ENCODE results near the gene TGFBRAP1. TPM values are rescaled to one million over a fixed set of nuclear protein-coding genes. Genes with fewer than 3 reads are reported as not detected.
A peak's percentile ranks its signal among the peaks of the same experiment; 100 is the strongest.

Gene TGFBRAP1
- total and polyA plus RNA-seq, 8 donors = 4.9 to 35.7 (median 15.8) TPM

DNA sequence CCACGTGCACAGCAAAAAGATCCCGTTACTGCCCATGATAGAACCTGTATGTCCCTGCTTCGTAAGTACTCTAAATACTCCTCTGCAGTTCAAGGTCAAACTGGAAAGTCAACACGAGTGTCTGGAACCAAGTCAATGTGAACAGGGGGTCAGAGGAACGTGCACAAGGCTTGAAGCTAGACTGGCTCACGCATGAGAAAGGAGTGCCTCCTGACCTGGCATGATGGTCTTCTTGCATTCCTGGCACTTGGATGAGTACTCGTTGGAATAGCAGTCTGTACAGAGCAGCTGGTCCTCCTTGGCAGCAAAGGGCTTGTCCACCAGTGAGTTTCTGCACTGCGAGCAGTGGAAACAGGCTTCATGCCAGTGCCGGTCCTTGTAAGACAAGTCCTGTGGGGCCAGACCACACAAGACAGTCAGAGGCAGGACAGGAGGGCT, 43.8 kb upstream of the TGFBRAP1 start:
- peaks cover 0 to 60% (median 24%) of the 10 kb centered on the region in 4 donors for H3K36me3 ChIP-seq
- no peak for TF ChIP-seq CTCF (IDR thresholded peaks at IDR 0.05)
- TF ChIP-seq POLR2AphosphoS5 (IDR thresholded peaks at IDR 0.05) = peak; percentile 41 to 71 (median 54)
- TF ChIP-seq POLR2A (IDR thresholded peaks at IDR 0.05) = no peak
- TF ChIP-seq EP300 (IDR thresholded peaks at IDR 0.05) = peak; percentile 9
- DNase-seq = peak; percentile 58 to 70
- 21 to 36% (median 24%) methylated on average over 9 of the region's 9 CpGs for WGBS, 5 donors
- intact Hi-C loops (cut with DNase I; ENCODE audit: low total_unique reads) = no loop called here
- no peaks in the 10 kb centered on the region for H3K9me3 ChIP-seq
- H3K4me3 ChIP-seq = no peak overlapping the region
- peak overlapping the region; percentile 24 to 93 (median 85) for H3K27ac ChIP-seq
- H3K27me3 ChIP-seq = no peaks in the 10 kb centered on the region
- peaks cover 47 to 99% (median 78%) of the 10 kb centered on the region in 4 donors for H3K4me1 ChIP-seq

DNA sequence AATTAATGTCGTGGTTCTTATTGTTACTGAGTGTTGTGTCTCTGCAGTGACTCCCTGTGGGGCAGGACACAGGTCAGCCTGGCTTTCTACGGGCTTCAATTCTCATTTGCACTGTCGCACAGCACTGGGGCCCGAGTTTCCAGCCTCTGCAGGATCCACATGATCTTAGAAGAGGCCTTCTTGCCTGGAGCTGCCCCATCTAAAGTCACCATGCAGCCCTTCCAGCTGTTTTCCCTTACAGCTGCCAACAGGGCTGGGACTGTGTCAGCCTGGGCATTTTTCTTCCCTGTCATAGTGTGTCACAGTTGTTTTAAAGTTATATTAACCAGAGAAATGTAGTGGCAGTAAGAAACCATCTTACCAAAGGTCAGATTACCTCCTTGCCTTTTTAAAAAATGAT, 42.3 kb upstream of the TGFBRAP1 start:
- H3K36me3 ChIP-seq = peaks cover 7 to 57% (median 34%) of the 10 kb centered on the region in 4 donors
- TF ChIP-seq POLR2AphosphoS5 (IDR thresholded peaks at IDR 0.05) = peak in 1 of 3 donors; percentile 6
- TF ChIP-seq CTCF (IDR thresholded peaks at IDR 0.05) = no peak
- no peak for TF ChIP-seq EP300 (IDR thresholded peaks at IDR 0.05)
- TF ChIP-seq POLR2A (IDR thresholded peaks at IDR 0.05) = no peak
- H3K27me3 ChIP-seq = no peaks in the 10 kb centered on the region
- H3K4me1 ChIP-seq = peaks cover 47 to 87% (median 76%) of the 10 kb centered on the region in 4 donors
- peak overlapping the region in 4 of 5 donors; percentile 72 to 93 (median 86) for H3K27ac ChIP-seq
- WGBS, 5 donors = 59 to 74% (median 61%) methylated on average over 4 of the region's 4 CpGs
- intact Hi-C loops (cut with DNase I; ENCODE audit: low total_unique reads) = no loop called here
- DNase-seq = no peak
- H3K4me3 ChIP-seq = no peak overlapping the region
- H3K9me3 ChIP-seq = no peaks in the 10 kb centered on the region

- no peaks in the 10 kb centered on the region for H3K9me3 ChIP-seq
- H3K36me3 ChIP-seq = peaks cover 7 to 59% (median 39%) of the 10 kb centered on the region in 4 donors
- intact Hi-C loops (cut with DNase I; ENCODE audit: low total_unique reads) = no loop called here
- TF ChIP-seq POLR2A (IDR thresholded peaks at IDR 0.05) = no peak
- TF ChIP-seq EP300 (IDR thresholded peaks at IDR 0.05) = no peak
- TF ChIP-seq CTCF (IDR thresholded peaks at IDR 0.05) = no peak
- no peak for TF ChIP-seq POLR2AphosphoS5 (IDR thresholded peaks at IDR 0.05)
- H3K4me3 ChIP-seq = no peak overlapping the region
- H3K27ac ChIP-seq = peak overlapping the region in 4 of 5 donors; percentile 41 to 93 (median 86)
- H3K27me3 ChIP-seq = no peaks in the 10 kb centered on the region
- no peak for DNase-seq
- WGBS, 5 donors = 72 to 88% (median 82%) methylated on average over 10 of the region's 10 CpGs
- H3K4me1 ChIP-seq = peaks cover 42 to 84% (median 71%) of the 10 kb centered on the region in 4 donors
Observed at GRCh38 chr2:105371156-105371555, 41.6 kb upstream of the TGFBRAP1 start.

DNA sequence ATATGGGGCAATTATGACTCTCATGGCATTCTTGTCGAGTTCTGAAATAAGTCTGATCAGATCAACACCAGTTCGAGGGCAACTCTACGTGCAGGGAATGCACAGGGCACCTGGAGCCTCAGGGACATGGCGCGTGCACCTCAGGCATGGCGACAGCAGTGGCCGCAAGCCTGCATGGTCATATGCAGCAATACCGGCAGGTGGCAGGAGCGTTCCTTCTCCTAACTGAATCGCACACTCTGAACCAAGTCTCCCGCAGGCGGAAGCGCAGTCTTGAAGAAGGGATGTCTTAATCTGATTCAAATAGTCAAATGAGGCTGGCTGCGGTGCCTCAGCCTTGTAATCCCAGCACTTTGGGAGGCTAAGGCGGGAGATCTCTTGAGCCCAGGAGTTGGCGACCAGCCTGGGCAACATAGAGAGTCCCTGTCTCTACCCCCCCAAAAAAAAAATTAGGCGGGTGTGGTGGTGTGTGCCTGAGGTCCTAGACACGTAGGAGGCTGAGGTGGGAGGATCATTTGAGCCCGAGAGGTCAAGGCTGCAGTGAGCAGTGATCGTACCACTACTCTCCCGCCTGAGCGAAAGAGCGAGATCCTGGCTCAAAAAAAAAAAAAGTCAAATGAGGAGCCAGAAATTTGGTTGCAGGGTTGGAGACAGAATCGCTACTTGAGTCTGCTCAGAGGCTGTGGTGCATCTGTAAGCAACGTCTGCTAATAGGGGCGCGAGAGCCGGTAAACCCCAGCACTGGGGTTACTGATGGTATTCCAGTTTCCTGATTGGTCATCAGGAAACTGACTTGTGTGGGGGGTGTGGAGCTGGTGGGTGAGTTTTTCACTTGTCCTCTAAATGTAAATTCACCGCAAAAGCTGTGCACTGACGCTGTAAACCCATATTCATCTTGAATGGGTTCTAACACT, 40.5 kb upstream of the TGFBRAP1 start:
- Histone ChIP-seq H3K27me3 (no peaks in the 10 kb centered on the region), H3K36me3 (peaks cover 8 to 70% (median 50%) of the 10 kb centered on the region in 4 donors), H3K9me3 (no peaks in the 10 kb centered on the region), H3K4me1 (peaks cover 32 to 74% (median 61%) of the 10 kb centered on the region in 4 donors), H3K4me3 (no peak overlapping the region), H3K27ac (peak overlapping the region in 4 of 5 donors; percentile 41 to 93 (median 86))
- WGBS, 5 donors = 37 to 44% (median 41%) methylated on average over 30 of the region's 30 CpGs
- intact Hi-C loops (cut with DNase I; ENCODE audit: low total_unique reads) = loop anchor here (5.0 kb wide), 1 partner anchor 152 kb away; no protein-coding TSS in a partner anchor
- TF ChIP-seq POLR2AphosphoS5 (IDR thresholded peaks at IDR 0.05) (peak; percentile 10 to 88 (median 59)), CTCF (IDR thresholded peaks at IDR 0.05) (peak in 6 of 7 experiments; percentile 72 to 96 (median 90)), POLR2A (IDR thresholded peaks at IDR 0.05) (no peak), EP300 (IDR thresholded peaks at IDR 0.05) (no peak)
- peak; percentile 93 to 96 for DNase-seq

Data from stomach (tissue), 9 donors.